GM19455 (cell line): ENCODE results near the gene ARMC3.
"Not testable (repeated sequence)": the region's sequence is repeated elsewhere in the genome, so short reads cannot be mapped to it uniquely, and the experiment has no call there.

Source experiments
- ATAC-seq: cut with Tn5 transposase; IDR thresholded peaks from one replicate; pipeline ENCODE4 v1.9.1; 2021; ENCODE audit not compliant: unreplicated experiment

Gene ARMC3

DNA sequence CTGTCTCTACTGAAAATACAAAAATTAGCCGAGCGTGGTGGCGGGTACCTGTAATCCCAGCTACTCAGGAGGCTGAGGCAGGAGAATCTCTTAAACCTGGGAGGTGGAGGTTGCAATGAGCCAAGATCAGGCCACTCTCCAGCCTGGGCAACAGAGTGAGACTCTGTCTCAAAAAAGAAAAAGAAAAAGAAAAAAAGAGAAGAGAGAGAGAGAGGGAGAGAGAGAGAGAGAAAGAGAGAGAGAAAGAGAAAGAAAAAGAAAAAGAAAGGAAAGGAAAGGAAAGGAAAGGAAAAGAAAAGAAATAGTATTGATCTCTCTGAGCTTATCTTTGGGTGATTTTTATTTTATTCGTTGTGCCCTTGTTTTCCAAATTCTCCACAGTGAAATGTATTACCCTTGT, 1.2 kb downstream of the ARMC3 start:
- ATAC-seq: not testable (repeated sequence)

DNA sequence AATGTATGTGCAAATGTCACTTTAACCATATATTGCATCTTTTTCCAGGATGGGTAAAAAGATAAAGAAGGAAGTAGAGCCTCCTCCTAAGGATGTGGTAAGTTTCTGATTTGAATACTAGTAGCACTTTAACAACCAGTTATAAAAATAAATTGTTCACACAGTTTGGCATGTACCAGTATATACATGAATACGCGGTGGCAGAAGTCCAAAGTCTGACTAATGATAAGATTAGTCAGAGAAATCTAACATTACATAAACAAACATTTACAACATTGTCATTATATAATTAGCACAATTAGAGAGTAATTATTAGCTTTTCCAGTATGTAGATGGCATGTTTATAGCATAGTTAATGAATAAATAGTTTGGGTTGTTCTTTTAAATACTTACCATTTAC, 4.1 kb downstream of the ARMC3 start:
- ATAC-seq: no peak

DNA sequence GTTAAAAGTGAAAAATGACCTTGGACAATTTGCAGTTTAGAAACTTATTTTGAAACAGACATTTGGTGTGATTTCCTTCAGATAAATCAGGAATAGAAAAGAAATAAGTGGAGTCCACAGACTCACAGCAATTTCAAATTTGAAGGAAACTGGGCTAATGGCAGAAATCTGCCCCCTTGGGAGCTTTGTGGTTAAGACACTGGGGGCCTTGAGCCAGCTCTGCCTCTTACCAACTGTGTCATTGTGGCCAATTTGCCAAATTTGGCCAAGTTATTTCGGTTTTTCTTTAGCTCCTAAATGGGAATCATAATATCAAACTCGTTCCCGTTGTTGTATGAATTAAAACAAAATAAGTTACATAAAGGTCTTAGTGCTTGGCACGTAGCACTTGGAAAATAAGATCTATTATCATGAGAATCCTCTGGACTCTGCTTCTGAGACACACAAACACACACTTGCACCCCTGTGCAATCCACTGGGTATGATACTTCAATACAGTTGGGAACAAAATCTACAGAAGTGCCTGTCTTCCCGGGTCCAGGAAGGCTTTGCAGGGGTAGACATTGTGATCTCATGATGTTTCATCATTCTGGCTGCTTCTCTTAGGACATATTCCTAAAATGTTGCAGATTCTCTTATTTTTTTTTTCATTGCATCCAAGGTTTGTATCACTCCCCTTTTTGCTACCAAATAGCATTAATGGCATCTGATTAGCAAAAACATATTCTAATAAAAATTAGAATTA, 4.9 kb downstream of the ARMC3 start:
- no peak for ATAC-seq

DNA sequence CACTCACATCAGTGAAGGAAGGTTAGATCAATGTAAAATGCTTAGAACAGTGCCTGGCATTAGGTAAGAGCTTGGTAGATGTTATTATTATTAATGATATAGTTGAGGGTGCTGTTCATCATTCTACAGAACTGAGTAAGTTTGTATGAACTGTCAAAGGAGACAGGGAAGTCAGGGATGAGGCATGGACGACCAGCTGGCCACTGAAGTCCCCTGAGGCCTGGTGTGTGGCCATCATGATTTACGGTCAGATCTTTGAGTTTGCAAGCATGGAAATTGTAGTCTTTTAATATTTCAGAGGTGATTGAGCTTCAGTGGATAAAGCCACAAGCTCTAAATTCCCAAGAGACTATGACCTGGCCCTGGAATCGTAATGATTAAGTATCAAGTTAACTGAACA, 6.9 kb downstream of the ARMC3 start:
- no peak for ATAC-seq

DNA sequence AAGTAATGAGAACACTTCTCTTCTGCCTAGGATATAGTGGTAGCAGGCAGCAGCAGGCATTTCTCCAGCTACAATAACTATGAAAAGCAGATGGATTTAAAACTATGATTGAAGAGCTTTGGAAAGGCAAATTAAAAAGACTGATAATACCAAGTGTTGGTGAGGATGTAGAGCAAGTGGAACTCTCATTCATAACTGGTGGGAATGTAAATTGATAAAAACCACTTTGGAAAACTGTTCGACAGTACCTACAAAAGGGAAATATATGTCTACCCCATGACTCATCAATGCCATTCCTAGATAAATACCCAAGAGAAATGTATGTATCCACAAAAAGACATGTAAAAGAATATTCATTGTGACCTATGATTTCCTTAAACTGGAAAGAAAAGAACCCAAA, 14.6 kb downstream of the ARMC3 start:
- ATAC-seq: no peak

DNA sequence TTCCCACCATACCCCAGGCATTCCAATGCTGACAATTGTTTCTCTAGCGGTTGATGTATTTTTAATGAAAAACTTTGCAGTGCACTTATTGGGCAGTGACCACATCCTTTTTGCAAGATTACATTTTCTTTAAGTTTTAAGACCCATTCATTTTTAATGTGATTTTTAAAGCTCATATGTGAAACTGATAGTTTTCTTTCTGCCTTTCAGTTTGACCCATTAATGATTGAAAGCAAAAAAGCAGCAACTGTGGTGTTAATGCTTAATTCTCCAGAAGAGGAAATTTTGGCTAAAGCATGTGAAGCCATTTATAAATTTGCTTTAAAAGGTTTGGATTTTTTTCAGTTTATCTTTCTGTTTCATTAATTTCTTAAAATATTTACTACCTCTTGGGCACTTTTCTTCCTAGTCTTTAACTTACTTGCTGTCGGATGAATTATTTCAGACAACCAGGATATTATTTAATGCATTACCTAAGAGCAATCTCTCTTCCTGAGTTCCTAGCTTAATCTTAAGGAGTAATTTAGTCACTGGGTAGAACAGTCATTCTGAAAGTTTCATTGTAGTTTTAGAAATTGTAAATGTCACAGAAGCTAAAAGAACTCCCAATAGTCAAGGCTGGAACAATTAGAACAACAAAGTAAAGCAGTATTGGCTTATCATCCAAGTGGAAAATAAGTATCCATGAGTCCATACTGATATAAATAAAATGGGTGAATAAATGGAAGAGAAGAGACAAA, 18.3 kb downstream of the ARMC3 start:
- no peak for ATAC-seq

DNA sequence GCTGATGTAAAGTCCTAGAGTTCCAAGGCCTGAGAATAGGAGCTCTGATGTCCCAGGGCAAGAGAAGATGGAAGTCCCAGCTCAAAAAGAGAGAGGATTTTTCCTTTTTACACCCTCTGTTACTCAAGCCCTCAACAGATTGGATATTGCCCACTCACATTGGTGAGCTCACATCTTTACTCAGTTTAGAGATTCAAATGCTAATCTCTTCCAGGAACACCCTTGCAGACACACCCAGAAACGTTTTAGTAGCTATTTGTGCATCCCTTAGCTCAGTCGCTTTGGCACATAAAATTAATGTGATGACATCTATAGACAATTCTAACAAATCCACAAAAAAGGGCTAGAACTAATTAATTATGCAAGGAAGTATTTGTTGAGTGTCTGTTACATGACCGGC, 27.1 kb downstream of the ARMC3 start:
- ATAC-seq: no peak

DNA sequence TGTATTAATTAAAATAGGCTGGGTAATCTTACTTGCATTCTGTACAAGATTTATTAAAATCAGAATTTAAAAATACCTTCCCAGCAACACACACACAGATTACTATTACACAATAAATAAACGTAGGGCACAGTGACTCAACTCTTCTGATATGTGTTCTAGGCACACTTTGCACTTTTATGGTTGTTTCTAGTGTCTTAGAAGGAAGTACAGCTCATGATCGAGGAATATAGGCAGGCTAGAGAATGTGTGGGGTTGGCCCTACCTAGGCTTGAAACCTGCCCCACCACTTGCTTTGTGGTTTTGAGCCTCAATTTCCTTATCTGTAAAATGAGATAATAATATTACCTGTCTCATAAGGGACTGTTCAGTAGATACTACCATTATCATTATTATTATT, 30.5 kb downstream of the ARMC3 start:
- no peak for ATAC-seq

DNA sequence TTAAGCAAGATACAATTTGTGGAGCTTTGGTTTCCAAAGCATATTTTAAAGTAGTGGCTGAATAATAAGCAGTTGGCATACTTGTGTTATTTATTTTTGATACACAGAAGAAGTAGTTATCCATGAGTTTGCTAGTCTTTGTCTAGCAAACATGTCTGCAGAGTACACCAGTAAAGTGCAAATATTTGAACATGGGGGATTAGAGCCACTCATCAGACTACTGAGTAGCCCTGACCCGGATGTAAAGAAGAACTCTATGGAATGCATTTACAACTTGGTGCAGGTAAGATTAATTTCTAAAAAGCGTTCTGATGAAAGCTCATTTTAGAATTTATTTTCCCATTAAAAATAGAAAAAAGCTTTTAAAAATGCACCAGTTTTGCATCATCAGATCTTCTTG, 31.4 kb downstream of the ARMC3 start:
- ATAC-seq: no peak

DNA sequence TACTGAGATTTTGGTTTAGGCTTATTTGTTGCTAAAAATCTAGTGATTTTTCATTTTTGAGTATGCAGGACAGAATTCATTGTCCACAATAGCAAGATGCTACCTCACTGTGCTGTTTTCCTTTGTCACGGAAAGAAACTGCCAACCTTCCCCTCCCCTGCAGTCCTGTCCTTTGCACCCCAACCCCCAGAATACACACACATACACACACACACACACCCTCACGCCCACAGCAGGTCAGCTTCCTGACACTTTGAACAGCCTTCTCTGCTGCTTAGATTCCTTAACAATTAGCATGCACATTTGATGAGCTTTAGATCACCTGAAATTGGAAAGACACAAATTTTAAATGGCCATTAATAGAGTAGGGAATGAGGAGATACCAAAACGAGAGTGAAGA, 32.1 kb downstream of the ARMC3 start:
- ATAC-seq: no peak

DNA sequence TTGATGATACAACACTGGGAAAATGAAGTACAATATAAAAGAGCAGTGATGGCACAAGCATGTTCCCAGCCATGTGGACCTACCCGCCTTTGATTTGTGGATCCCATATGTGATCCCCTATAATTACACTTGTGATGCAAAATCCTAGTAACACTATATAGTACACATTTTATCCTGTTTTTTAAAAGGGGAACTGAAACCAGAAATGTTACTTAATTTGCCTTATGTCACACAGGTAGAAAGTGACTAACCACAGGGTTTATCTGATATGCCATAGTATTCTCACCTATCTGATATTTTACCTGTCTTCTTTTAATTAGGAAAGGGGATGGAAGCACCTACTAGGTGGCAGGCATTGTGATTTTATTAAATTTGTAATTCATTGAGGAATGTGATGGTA, 35.0 kb downstream of the ARMC3 start:
- no peak for ATAC-seq

DNA sequence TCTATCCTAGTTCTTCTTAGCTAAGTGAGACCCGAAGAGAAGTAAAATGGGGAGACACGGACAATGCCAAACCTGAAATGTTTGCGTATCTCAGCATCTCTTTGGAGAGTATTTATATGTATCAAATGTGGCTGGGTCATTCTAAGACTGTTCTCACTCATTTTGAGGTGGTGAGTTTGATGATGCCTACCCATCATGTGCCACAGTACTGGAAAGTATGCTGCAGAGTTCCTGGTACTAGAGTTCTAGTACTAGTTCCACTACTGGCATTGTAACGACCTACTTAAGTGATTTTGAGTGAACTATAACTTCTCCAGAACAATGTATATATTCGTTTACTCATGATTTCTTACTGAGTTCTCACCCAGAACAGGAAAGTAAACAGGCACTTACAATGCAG, 41.9 kb downstream of the ARMC3 start:
- ATAC-seq: no peak

DNA sequence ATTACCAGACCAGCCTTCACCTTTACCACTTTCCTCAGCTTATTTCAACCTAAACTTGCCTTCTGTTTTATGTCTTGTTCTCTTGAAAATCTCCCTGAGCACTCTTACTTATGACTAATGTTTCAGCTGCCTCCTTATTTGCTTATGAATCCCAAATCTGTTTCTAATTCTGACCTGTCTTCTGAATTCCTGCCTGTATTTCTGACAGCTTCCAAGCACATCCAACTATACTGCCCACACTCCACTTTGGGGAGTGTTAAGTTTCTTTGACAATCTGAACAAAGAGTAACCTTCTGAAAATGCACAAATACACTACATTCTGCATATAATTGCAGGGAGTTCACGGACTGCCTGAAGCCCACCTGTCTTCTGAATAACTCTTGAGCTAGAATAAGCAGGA, 48.7 kb downstream of the ARMC3 start:
- ATAC-seq: no peak

DNA sequence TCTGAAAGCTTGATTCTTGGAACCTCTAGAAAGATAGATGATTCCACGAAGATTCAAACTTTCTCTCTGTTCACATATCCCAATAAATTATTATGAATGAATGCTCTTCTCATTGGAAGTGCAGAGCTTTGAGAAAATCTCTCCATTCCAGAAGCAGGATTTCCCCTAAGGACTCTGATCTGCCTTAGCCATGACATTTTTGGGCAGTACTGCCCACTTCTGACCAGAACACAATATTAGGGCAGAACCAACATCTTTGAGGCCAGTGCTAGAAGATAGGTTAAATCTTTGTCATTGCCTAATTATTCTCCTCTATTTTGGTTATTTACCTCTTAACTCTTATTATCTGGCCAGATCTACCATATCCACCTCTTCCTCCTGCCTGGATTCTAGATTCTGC, 49.9 kb downstream of the ARMC3 start:
- no peak for ATAC-seq

DNA sequence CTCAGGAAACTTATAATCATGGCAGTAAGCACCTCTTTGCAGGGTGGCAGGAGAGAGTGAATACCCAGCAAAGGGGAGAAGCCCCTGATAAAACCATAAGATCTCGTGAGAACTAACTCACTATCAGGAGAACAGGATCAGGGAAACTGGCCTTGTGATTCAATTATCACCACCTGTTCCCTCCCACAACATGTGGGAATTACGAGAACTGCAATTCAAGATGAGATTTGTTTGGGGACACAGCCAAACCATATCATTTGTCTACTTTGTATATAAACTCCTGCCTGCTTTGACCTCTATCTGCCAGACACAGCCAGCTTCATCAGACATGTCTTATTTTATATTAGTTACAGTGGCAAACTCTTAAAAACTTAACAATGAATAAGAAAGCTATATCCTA, 50.4 kb downstream of the ARMC3 start:
- ATAC-seq: no peak

DNA sequence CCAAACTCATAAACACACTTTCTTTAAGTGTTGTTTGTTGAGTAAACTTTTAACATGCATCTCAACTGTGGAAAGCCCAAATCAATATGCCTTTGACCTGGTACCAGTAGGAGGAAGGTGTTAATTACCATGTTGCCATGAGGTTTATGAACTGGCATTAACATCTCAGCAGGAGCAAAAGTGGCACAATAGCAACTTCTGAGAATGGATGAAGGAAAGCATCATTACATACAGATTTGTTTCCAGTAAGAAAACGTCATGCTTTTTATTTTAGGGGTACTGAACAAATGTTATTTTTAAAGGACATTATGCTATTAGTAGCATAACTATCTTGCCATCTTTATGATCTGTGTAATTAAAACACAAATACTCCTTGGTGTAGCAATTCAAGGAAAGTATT, 51.1 kb downstream of the ARMC3 start:
- no peak for ATAC-seq

DNA sequence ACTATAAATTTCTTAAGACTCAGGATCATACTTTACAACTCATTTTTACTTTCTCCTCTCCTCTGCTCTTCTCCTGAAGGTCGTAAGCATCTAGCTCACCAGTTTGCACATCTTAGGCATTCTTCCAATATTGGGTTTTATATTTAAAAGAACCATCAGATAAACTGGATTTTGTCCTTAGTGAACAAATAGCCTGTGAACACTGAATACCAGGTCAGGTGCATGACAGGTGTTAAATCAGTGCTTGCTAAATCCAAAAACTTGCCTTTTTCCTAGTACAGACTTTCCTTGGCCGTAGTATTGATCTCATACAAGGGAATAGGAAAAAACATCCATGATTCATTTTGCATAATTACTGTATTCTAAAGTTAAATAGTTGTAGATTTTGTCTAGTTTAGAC, 53.0 kb downstream of the ARMC3 start:
- no peak for ATAC-seq

DNA sequence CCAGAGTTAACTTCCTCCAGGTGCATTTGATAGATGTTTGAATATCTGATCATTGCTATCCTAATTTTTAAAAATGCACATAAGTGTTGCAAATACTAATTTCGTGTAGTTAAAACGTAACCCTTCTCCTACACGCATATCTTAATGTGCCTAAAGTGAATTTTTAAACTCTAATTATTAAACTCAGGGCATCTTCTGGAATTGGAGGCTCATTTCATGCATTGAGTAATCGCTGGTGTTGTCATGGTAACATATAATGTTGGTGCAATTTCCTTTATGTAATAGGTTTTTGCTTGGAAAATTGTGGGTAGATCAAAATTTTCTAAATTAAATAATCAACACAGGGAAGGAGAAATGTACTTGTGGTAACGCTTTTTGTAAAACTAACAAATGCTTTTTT, 56.2 kb downstream of the ARMC3 start:
- ATAC-seq: no peak

DNA sequence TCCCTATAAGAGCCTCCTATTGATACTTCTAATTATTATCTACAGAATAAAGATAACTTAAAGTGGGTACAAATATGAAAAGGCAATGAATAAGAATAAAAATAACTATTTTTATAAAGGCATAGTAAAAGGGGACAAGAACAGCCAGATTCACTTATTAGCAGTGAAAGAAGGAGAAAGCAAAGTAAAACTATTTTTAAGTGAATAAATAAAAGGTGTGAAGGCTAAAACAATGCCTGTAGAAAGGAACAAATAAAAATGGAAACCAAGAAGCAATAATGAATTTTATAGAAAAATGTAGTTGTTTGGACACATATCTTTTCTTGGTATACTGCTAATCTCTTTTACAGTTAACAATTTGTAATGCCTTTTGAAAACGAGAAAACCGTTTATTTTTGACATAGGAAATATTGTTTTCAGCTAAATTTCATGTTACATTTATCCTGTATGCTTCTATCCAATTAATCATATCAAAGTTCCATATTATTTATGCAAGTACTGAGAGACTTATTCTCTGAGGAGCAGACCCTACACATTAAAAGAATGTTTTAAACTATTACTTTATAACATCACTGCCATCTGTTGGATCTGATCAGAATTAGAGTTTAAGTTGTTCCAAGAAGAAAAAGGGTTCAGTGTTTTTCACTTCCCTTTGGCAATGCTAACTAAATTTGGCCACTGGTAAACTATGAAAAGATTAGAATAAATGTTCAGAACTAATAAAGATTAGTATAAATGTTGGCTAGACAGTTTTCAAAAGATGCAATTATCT, 59.1 kb downstream of the ARMC3 start:
- no peak for ATAC-seq

DNA sequence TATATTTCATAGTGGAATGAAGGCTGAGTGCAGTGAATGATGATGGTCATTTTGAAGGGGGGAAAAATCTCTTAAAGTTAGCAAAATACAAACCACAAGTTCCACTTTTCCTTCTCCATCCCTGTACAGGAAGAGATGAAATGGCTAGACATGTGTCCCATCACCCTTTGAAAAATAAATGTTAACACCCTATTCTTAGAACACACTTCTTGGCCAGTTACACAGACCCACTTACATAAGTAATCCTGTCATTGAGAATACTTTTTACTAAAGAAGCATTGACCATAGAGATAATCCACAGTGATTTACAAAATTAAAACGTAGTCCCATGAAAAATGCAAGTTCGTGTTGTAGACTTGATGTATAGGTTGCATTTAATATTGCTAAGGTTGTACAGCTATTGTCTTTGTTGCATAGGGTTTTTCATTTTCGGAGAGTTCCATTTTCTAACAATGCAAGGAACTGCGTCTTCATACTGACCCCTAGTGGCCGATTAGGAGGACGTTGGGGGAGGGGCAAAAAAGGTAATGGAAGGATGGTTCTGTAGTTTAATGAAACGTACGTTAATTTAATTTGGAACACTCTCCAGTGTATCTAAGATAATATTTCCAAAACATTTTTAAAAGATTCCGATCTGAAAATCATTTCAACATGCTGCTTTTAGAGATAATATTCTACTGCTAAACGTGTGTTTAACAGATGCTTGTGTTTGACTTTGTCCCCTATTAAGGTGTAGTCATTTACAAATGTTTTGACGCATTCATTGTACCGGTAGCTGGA, 60.9 kb downstream of the ARMC3 start:
- ATAC-seq: no peak

DNA sequence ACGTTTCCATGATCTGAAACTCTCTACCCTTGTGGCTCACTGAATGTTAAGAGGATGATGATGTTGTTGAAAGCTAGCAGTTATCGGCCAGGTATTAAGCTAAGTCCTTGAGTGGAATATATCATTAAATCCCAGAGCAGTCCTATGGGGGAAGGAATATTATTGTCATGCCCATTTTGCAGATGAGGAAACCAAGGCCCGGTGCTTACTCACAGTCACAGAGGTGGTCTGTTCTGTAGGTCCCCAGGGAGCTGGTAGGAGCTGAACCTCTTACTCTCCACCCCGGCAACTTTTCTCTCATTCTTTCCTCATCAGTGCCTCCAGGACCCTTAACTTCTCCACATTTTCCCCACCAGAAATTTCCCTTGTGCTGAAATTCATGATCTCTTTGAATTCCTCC, 62.6 kb downstream of the ARMC3 start:
- ATAC-seq: no peak
